AG04449 (cell line): ENCODE results near the gene HDLBP.

Experiments
- CTCF ChIA-PET: fragments of 350-600 bp; formaldehyde crosslinking; extraction: SDS; loops from one replicate; lab custom pipeline; 2021; ENCODE audit warnings: antibody characterized with exemption; lab: Yijun Ruan, JAX
- POLR2A ChIA-PET: fragments of 400-600, 350-600 bp; formaldehyde crosslinking; extraction: SDS; loops from one replicate; lab custom pipeline; 2020; ENCODE audit warnings: antibody characterized with exemption, inconsistent platforms; lab: Yijun Ruan, JAX
- DNase-seq: peaks from one replicate; pipeline ENCODE4 v3.0.0-alpha.2; 2010; ENCODE audit warnings: low read depth, low spot score
- H3K4me3 ChIP-seq: 2 replicates; pipeline ENCODE4 v1.5.1; 2011; ENCODE audit warnings: low read depth, mild to moderate bottlenecking, control low read depth, low read length
- TF ChIP-seq, protein P1 (sequence below): IDR thresholded peaks from one replicate; pipeline ENCODE4 v1.5.1; 2011; ENCODE audit warnings: mild to moderate bottlenecking, moderate library complexity, low read length, control low read depth, inconsistent platforms; ENCODE audit not compliant: insufficient read depth; ENCODE audit errors: missing control alignments

The HDLBP gene

DNA sequence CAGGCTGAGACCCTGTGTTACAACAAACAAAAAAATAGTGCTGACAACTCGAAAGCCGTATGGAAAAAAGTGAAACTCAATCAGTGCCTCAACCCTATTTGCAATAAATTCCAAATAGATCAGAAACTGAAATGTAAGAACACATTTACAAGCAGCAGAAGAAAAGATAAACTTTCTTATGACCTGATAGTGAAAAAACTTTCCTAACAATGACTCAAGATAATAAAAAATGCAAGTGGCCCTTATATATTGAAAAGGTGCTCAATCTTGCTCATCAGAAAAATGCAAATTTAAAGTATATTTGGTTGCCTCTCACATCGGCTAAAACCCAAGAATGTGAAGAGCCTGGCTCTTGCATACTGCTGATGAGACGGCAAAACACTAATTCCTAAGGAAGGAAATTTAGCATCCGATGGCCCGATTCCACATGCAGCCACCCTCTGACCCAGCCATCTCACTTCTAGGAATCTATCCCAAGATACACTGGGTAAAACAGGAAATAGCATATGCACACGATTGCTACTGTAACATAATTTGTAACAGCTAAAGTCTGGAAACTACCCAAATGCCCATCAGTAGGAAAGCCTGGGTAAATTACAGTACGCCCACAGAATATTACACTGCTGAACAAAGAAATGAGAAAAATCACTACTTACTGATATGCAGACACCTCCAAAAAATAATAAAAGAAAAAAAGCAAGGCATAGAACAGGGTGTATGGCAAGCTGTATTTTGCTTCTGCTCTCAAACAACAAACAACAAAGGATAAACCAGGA, 56.8 kb downstream of the HDLBP start:
- no peak overlapping the region for H3K4me3 ChIP-seq
- ChIA-PET CTCF (interaction anchor here (1.4 to 3.6 kb wide), 3 partner anchors 9 to 180 kb away, joined by 4 to 13 read pairs (median 6); no protein-coding TSS in a partner anchor), POLR2A (interaction anchor here (0.7 to 1.7 kb wide), 2 partner anchors 10 to 328 kb away, joined by 3 to 6 read pairs; no protein-coding TSS in a partner anchor)
- DNase-seq: no peak
- TF ChIP-seq, protein P1, sequence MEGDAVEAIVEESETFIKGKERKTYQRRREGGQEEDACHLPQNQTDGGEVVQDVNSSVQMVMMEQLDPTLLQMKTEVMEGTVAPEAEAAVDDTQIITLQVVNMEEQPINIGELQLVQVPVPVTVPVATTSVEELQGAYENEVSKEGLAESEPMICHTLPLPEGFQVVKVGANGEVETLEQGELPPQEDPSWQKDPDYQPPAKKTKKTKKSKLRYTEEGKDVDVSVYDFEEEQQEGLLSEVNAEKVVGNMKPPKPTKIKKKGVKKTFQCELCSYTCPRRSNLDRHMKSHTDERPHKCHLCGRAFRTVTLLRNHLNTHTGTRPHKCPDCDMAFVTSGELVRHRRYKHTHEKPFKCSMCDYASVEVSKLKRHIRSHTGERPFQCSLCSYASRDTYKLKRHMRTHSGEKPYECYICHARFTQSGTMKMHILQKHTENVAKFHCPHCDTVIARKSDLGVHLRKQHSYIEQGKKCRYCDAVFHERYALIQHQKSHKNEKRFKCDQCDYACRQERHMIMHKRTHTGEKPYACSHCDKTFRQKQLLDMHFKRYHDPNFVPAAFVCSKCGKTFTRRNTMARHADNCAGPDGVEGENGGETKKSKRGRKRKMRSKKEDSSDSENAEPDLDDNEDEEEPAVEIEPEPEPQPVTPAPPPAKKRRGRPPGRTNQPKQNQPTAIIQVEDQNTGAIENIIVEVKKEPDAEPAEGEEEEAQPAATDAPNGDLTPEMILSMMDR: no peak

DNA sequence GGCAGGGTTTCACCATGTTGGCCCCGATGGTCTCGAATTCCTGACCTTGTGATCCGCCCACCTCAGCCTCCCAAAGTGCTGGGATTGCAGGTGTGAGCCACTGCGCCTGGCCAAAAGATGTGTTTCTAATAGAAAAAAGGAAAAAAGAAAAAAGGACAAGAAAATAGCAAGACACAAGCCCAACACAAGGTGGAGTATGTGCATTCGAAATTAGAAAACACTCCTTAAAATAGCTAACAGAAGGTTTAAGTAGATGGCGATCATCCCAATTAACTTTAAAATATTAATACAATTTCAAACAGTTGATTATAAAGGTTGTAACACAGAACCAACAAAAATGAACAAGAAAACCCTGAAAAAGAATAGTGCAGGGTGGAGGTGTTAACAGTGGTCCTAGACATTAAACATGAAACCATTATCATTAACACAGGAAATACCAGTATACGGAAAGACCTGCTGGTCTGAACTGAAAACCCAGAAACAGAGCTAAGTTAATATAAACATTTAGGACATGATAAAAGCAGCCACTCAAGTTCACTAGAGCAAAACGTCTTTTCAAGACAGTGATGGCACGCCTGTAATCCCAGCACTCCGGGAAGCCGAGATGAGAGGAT, 57.9 kb downstream of the HDLBP start:
- TF ChIP-seq, protein P1: no peak
- no peak overlapping the region for H3K4me3 ChIP-seq
- CTCF ChIA-PET: interaction anchor here (0.6 to 3.6 kb wide), 3 partner anchors 10 to 93 kb away, joined by 4 to 13 read pairs (median 6); no protein-coding TSS in a partner anchor
- POLR2A ChIA-PET: no interaction called here
- DNase-seq: no peak

DNA sequence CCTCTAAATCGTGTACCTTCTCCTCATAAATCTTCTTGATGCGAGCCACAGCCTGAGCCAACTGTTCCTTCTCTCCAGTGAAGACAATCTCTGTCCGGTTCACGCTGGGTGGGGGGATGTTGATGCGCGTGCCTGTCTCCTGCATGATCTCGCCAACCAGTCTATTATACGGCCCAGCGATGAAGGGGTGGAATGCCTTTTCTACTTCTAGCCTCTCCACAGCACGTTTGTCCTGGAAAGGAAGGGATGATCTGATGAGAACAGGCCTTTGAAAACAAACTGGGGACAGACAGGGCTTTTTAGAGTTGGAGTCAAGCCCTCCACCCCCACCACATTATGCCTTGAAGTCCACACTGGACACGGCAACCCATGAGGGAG, 59.3 kb downstream of the HDLBP start:
- CTCF ChIA-PET: no interaction called here
- no peak for DNase-seq
- POLR2A ChIA-PET: no interaction called here
- no peak overlapping the region for H3K4me3 ChIP-seq
- TF ChIP-seq, protein P1: no peak

DNA sequence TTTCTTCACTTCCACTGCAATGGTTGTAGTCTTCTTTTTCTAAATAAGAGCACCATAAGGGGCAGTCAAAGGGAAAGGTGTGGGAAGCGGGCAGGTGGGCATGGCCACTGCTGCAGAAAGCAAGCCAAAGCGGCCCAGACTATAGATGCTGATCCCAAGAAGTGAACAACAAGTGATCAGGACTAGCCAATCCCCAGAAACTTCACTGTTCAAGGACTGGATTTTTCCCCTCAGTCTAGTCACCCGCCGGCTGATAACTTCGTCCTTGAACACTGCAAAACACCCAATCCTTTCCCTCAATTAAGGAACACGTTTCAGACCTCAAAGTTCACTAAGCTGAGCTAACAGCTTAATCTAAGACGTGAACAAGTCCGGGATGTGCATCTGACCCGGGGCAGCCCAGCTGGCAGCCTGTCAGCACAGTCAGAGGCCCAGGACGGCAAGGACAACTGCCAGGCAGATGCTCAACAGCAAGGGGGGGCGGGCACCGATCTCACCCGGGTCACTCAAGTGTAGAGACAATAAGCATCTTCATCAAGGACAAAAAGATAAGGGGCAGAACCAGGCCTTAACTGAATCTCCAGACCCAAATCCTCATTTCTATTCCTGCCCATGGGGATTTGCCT, 59.8 kb downstream of the HDLBP start:
- ChIA-PET POLR2A (no interaction called here), CTCF (no interaction called here)
- TF ChIP-seq, protein P1: no peak
- H3K4me3 ChIP-seq: no peak overlapping the region
- DNase-seq: no peak

DNA sequence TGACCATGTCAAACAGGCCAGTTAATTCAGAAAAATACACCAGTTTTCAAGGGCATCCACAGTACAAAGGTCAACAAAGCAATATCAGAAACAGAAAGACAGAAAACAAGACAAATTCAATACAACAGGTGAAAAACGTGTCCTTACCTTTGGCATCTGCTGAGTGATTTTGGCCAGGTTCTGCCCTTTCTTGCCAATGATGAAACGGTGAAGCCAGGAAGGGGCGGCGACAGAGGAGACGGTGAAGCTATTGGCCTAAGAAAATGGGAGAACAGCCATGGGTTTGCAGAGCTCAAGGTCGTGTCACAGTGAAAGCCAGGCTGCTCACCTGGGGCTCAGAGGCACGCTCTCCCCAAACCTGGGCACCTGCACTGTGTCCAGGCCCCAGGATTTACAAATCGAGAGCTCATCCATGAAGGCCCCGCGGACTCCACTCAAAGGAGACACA, 60.5 kb downstream of the HDLBP start:
- DNase-seq: no peak
- H3K4me3 ChIP-seq: no peak overlapping the region
- TF ChIP-seq, protein P1: no peak
- CTCF ChIA-PET: interaction anchor here (2.2 kb wide), 1 partner anchor 13 kb away, joined by 6 read pairs; no protein-coding TSS in a partner anchor
- POLR2A ChIA-PET: no interaction called here
